H9 (cell line): ENCODE measurements around the gene KRT15. TPM values are rescaled to one million over a fixed set of nuclear protein-coding genes. Genes with fewer than 3 reads are reported as not detected.

ENCODE experiments used
- DNase-seq: peaks from one replicate; pipeline ENCODE4 v3.0.0-alpha.2; 2017
- H2AFZ ChIP-seq: one replicate; pipeline ENCODE4 v1.6.1; 2013; ENCODE audit warnings: mild to moderate bottlenecking, low read length, control low read depth, moderate library complexity
- H2AK5ac ChIP-seq: 2 replicates; pipeline ENCODE4 v1.6.1; 2013; ENCODE audit warnings: low read length, control low read depth, mixed read lengths; ENCODE audit not compliant: insufficient read length
- H2BK120ac ChIP-seq: one replicate; pipeline ENCODE4 v1.6.1; 2013; ENCODE audit warnings: low read depth, mild to moderate bottlenecking, low read length, control low read depth, inconsistent platforms; ENCODE audit not compliant: poor library complexity, severe bottlenecking
- H2BK12ac ChIP-seq: 2 replicates; pipeline ENCODE4 v1.6.1; 2013; ENCODE audit warnings: low read length, control low read depth, mixed read lengths, low read depth; ENCODE audit not compliant: insufficient read length
- H2BK15ac ChIP-seq: 2 replicates; pipeline ENCODE4 v1.6.1; 2013; ENCODE audit warnings: low read depth, low read length, control low read depth
- H2BK20ac ChIP-seq: one replicate; pipeline ENCODE4 v1.6.1; 2013; ENCODE audit warnings: low read depth, mild to moderate bottlenecking, low read length, control low read depth, inconsistent platforms; ENCODE audit not compliant: poor library complexity, severe bottlenecking
- H2BK5ac ChIP-seq: 2 replicates; pipeline ENCODE4 v1.6.1; 2013; ENCODE audit warnings: low read length, control low read depth, mixed read lengths; ENCODE audit not compliant: insufficient read length
- H3K14ac ChIP-seq: 2 replicates; pipeline ENCODE4 v1.6.1; 2013; ENCODE audit warnings: low read length, control low read depth; ENCODE audit not compliant: insufficient read depth
- H3K18ac ChIP-seq: 2 replicates; pipeline ENCODE4 v1.6.1; 2013; ENCODE audit warnings: low read depth, mild to moderate bottlenecking, mixed read lengths, low read length, control low read depth; ENCODE audit not compliant: insufficient read length
- H3K23ac ChIP-seq: 2 replicates; pipeline ENCODE4 v1.6.1; 2013; ENCODE audit warnings: low read length, control low read depth, mixed read lengths, low read depth; ENCODE audit not compliant: insufficient read length
- H3K23me2 ChIP-seq: 2 replicates; pipeline ENCODE4 v1.6.1; 2013; ENCODE audit warnings: low read depth, mild to moderate bottlenecking, mixed read lengths, low read length, control low read depth; ENCODE audit not compliant: insufficient read length, poor library complexity, severe bottlenecking
- H3K27ac ChIP-seq: 2 replicates; pipeline ENCODE4 v1.5.1; 2013; ENCODE audit warnings: low read length, control low read depth, mixed read lengths, low read depth; ENCODE audit not compliant: insufficient read length
- H3K27me3 ChIP-seq: 2 replicates; pipeline ENCODE4 v1.6.1; 2013; ENCODE audit warnings: low read length, control low read depth, inconsistent platforms; ENCODE audit not compliant: insufficient read depth
- H3K4ac ChIP-seq: 2 replicates; pipeline ENCODE4 v1.6.1; 2013; ENCODE audit warnings: low read depth, mild to moderate bottlenecking, control low read depth, inconsistent platforms, low read length, moderate library complexity
- H3K4me1 ChIP-seq: 2 replicates; pipeline ENCODE4 v1.6.1; 2013; ENCODE audit warnings: low read length, control low read depth, inconsistent platforms; ENCODE audit not compliant: insufficient read depth
- H3K4me2 ChIP-seq: 2 replicates; pipeline ENCODE4 v1.6.1; 2013; ENCODE audit warnings: low read length, control low read depth, mixed read lengths; ENCODE audit not compliant: insufficient read length, insufficient read depth
- H3K56ac ChIP-seq: 2 replicates; pipeline ENCODE4 v1.6.1; 2013; ENCODE audit warnings: low read depth, mild to moderate bottlenecking, mixed read lengths, low read length, control low read depth; ENCODE audit not compliant: insufficient read length
- H3K79me1 ChIP-seq: 2 replicates; pipeline ENCODE4 v1.6.1; 2013; ENCODE audit warnings: low read depth, mild to moderate bottlenecking, moderate library complexity, low read length, control low read depth, inconsistent platforms; ENCODE audit not compliant: insufficient read depth, poor library complexity, severe bottlenecking
- H3K79me2 ChIP-seq: 2 replicates; pipeline ENCODE4 v1.6.1; 2013; ENCODE audit warnings: low read length, control low read depth, inconsistent platforms; ENCODE audit not compliant: insufficient read depth
- H3K9ac ChIP-seq: 2 replicates; pipeline ENCODE4 v1.6.1; 2013; ENCODE audit warnings: low read length, control low read depth, mixed read lengths; ENCODE audit not compliant: insufficient read length; ENCODE audit errors: extremely low read depth
- H3K9me3 ChIP-seq: one replicate; pipeline ENCODE4 v1.6.1; 2013; ENCODE audit warnings: low read depth, low read length, inconsistent platforms; ENCODE audit not compliant: control insufficient read depth
- H3T11ph ChIP-seq: one replicate; pipeline ENCODE4 v1.6.1; 2013; ENCODE audit warnings: mild to moderate bottlenecking, low read length, control low read depth, inconsistent platforms
- H4K20me1 ChIP-seq: one replicate; pipeline ENCODE4 v1.6.1; 2013; ENCODE audit not compliant: control insufficient read depth, insufficient read length, insufficient read depth
- H4K5ac ChIP-seq: 2 replicates; pipeline ENCODE4 v1.6.1; 2013; ENCODE audit warnings: low read depth, mild to moderate bottlenecking, mixed read lengths, low read length, control low read depth; ENCODE audit not compliant: insufficient read length
- H4K8ac ChIP-seq: replicated peaks from 2 replicates; pipeline ENCODE4 v1.6.1; 2013; ENCODE audit warnings: low read length, control low read depth, mixed read lengths, low read depth; ENCODE audit not compliant: insufficient read length
- H4K91ac ChIP-seq: 2 replicates; pipeline ENCODE4 v1.6.1; 2013; ENCODE audit warnings: low read depth, mild to moderate bottlenecking, moderate library complexity, mixed read lengths, low read length, control low read depth; ENCODE audit not compliant: insufficient read length
- H3K27ac Mint-ChIP-seq, 3 experiments: 2 replicates in 2 of 3; 3 replicates in 1 of 3; pipeline ENCODE4 v1.8.0; 2020 to 2021; ENCODE audit warnings: mixed read lengths in 3 of 3, mild to moderate bottlenecking in 1 of 3, moderate library complexity in 1 of 3
- H3K27me3 Mint-ChIP-seq: 2 replicates; pipeline ENCODE4 v1.8.0; 2021; ENCODE audit warnings: low read depth, mild to moderate bottlenecking, moderate library complexity, mixed read lengths
- H3K36me3 Mint-ChIP-seq, 3 experiments: 2 replicates in 2 of 3; 3 replicates in 1 of 3; pipeline ENCODE4 v1.8.0; 2020 to 2021; ENCODE audit warnings: low read depth in 3 of 3, mixed read lengths in 3 of 3; ENCODE audit not compliant: insufficient read depth in 1 of 3
- H3K4me1 Mint-ChIP-seq, 2 experiments: 2 replicates each; pipeline ENCODE4 v1.8.0; 2020; ENCODE audit warnings: mixed read lengths in 2 of 2
- H3K4me3 Mint-ChIP-seq, 2 experiments: 2 replicates in 1 of 2; 3 replicates in 1 of 2; pipeline ENCODE4 v1.8.0; 2020 to 2021; ENCODE audit warnings: mild to moderate bottlenecking in 2 of 2, mixed read lengths in 2 of 2, moderate library complexity in 1 of 2
- H3K9me3 Mint-ChIP-seq, 2 experiments: 2 replicates in 1 of 2; 3 replicates in 1 of 2; pipeline ENCODE4 v1.8.0; 2020; ENCODE audit warnings: mild to moderate bottlenecking in 2 of 2, mixed read lengths in 2 of 2, moderate library complexity in 1 of 2
- WGBS: extraction: QIAGEN DNeasy Blood & Tissue Kit; methylation state at CpG from one replicate; pipeline ENCODE4 v1.1.7; 2013; ENCODE audit warnings: missing lambda C conversion rate, low lambda C conversion rate, mixed read lengths; ENCODE audit not compliant: insufficient read length; ENCODE audit errors: extremely low coverage; 5-methylcytosine and 5-hydroxymethylcytosine counted together
- total RNA-seq: library from RNA; stranded (reverse); gene quantifications from 2 replicates; pipeline ENCODE4 v1.2.1, GENCODE V29; 2021
- TF ChIP-seq, protein P1 (sequence below): fragments of 200-600 bp; sonication (generic); conservative IDR thresholded peaks from 3 replicates; pipeline ENCODE4 v1.8.0; 2021; ENCODE audit warnings: antibody characterized with exemption, mild to moderate bottlenecking

Gene KRT15
- total RNA-seq, 1 experiment from 2014 or later: 0.87 TPM

DNA sequence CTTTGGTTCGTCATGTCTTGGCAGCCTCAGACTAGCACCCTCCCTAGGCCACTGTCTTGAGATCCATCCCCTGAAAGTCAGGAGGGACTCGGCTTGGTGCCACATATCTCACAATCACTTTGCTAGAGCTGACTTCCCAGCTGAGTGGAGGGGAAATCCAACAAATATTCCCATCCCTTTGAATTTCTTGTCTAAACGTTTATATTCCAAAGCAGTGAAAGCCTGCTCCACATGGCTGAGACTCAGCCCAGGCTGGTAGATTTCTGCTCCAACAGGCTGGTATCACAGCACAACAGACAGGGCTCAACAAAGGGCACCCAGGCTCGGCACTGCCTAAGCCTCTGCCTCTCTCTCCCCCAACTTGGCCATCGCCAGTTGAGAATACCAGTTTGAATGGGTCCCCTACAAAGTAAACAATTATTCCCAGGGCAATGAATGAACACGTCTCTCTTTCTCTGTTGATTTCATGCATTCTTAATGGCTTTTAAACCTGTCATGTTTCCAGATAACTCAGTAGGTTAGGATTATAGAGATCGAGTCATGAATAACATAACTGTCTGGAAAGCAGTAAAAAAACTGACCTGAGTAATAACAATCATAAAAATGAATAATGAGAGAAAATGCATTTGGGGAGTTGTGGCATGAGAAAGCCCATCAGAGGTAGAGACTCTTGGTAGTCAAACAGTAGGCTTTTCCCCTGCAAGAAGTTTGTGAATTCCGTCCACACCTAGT lies 14.3 kb downstream of the KRT15 start:
- peaks cover 21 to 24% of the 10 kb centered on the region in 2 experiments for H3K4me1 Mint-ChIP-seq
- Histone ChIP-seq H4K5ac (no peak overlapping the region), H3K9ac (no peak overlapping the region), H2BK15ac (no peak overlapping the region), H3K4me1 (peaks cover 3% of the 10 kb centered on the region; the same call in 1 of the 2 replicates), H4K8ac (no peak overlapping the region), H2AK5ac (no peak overlapping the region), H2BK20ac (no peak overlapping the region), H3K4ac (no peak overlapping the region), H3K27me3 (no peaks in the 10 kb centered on the region), H2BK5ac (no peak overlapping the region), H3K14ac (no peak overlapping the region), H3K79me1 (no peaks in the 10 kb centered on the region), H2BK12ac (no peak overlapping the region), H3K56ac (no peak overlapping the region), H2AFZ (no peak overlapping the region), H3K23me2 (no peaks in the 10 kb centered on the region), H3K23ac (no peak overlapping the region), H4K91ac (no peak overlapping the region), H3K4me2 (no peak overlapping the region), H3K79me2 (no peaks in the 10 kb centered on the region), H3K18ac (no peak overlapping the region), H3T11ph (no peak overlapping the region), H3K9me3 (no peaks in the 10 kb centered on the region), H4K20me1 (no peaks in the 10 kb centered on the region), H2BK120ac (no peak overlapping the region), H3K27ac (no peak overlapping the region)
- TF ChIP-seq, protein P1, sequence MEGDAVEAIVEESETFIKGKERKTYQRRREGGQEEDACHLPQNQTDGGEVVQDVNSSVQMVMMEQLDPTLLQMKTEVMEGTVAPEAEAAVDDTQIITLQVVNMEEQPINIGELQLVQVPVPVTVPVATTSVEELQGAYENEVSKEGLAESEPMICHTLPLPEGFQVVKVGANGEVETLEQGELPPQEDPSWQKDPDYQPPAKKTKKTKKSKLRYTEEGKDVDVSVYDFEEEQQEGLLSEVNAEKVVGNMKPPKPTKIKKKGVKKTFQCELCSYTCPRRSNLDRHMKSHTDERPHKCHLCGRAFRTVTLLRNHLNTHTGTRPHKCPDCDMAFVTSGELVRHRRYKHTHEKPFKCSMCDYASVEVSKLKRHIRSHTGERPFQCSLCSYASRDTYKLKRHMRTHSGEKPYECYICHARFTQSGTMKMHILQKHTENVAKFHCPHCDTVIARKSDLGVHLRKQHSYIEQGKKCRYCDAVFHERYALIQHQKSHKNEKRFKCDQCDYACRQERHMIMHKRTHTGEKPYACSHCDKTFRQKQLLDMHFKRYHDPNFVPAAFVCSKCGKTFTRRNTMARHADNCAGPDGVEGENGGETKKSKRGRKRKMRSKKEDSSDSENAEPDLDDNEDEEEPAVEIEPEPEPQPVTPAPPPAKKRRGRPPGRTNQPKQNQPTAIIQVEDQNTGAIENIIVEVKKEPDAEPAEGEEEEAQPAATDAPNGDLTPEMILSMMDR: no peak
- no peak overlapping the region for H3K27ac Mint-ChIP-seq
- no peaks in the 10 kb centered on the region for H3K9me3 Mint-ChIP-seq
- no peaks in the 10 kb centered on the region for H3K36me3 Mint-ChIP-seq
- no peak overlapping the region for H3K4me3 Mint-ChIP-seq
- no peaks in the 10 kb centered on the region for H3K27me3 Mint-ChIP-seq
- no CpG with 5 or more reads among the region's 8 CpGs for WGBS
- no peak for DNase-seq
